HG03342 (cell line): ENCODE results near the gene UNC13C.

Experiments
- ATAC-seq: cut with Tn5 transposase; IDR thresholded peaks from one replicate; pipeline ENCODE4 v1.9.1; 2021; ENCODE audit warnings: mild to moderate bottlenecking, moderate library complexity; ENCODE audit not compliant: unreplicated experiment

Gene UNC13C

GRCh38 chr15:54289590-54290136, 311.4 kb downstream of the UNC13C start:
- ATAC-seq, result peak; percentile 64

- ATAC-seq, result no peak
Measured at GRCh38 chr15:54298396-54298795, 320.2 kb downstream of the UNC13C start.

GRCh38 chr15:54304321-54304720, 326.1 kb downstream of the UNC13C start:
- no peak for ATAC-seq

DNA sequence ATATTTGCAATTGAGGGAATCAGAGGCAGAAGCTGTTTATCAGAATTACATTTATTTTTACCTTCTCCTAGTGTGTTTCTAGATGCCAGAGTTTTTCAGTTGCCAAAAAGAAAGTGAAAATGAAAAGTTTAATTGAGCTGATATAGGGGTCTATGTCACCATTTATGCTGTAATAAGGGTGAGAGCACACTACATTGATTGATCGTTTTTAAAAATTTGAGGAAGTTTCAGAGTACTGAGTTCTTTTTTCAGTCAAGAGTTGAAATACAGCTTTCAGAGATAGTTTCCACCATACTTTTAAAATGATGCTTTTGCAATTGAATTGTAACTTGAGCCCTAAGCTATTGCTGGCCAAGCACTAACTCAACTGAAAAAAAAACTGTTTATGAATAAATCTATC, 326.9 kb downstream of the UNC13C start:
- ATAC-seq, result no peak

- no peak for ATAC-seq
Measured at GRCh38 chr15:54307252-54307902, 329.1 kb downstream of the UNC13C start.

DNA sequence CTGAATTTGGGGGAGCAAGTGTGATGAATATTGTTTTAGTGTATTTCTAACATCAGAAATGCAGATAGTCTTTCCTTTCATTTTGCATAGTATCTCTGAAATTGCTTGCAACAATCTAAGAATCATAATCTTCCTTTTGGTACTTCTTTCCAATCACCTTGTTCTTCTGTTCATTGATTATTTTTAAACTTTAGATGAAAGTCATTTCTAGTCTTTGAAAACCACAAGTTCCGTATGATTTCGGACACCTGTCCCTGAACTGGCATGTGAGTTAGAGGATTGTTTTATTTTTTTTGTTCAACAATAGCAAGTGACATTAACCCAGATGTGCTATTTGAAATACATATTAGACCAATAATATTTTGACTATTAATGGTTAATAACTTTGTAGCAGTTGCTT, 329.7 kb downstream of the UNC13C start:
- ATAC-seq, result no peak

DNA sequence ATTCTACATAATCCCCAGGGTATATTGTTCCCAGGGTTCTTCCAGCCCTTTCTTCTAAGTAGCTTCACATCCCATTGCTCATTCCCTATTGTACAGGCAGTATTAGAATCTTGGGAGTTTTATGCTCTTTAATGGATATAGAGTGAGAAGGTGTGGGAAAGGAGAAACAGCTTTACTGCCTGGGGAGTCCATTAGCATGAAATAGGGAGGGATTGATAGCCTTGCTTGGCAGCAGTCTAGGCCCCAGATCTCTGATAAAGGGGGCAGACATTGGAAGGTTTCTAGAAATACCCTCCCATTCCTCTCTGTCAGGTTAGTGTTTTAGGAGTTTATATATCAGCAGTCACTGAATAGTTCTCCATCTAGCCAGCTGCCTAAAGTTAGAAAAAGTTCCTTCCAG, 334.3 kb downstream of the UNC13C start:
- ATAC-seq, result no peak

- ATAC-seq, result no peak
Measured at GRCh38 chr15:54321426-54321825, 343.2 kb downstream of the UNC13C start.

DNA sequence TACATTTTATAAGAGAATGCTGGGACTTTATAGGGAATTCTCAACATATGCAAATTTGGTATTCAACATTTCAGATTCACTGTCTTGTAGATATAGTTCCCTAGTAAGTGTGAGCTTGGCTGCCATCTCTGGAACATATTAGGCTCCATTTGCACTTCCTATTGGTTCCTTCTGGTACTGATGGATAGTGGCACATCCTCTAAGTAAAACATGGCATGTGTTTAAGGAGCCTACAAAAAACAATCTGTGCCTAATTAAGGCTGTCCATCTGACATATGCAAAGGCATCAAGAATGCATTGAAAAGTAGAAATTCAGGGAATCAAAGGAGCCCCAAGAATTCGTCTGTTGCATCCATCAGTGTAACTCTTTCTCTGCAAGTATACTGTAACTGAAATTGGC, 344.1 kb downstream of the UNC13C start:
- no peak for ATAC-seq

DNA sequence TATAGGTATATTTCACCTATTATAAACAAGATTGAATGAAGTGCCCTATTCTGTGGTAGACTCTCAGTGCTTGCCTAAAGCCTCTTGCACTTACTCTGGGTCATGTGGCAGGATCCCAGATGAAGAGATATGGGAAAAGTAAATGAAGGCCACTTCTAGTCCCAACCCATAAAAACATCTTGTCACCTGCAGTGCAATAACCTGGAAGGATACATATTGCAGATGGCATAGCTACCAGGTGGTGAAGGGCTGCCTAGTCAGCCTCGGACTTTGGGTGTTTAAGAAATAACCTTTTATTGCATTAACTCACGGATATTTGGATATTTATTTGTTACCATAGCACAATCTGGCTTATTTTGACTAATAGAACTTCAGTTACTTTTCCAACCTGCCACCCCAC, 367.1 kb downstream of the UNC13C start:
- no peak for ATAC-seq

DNA sequence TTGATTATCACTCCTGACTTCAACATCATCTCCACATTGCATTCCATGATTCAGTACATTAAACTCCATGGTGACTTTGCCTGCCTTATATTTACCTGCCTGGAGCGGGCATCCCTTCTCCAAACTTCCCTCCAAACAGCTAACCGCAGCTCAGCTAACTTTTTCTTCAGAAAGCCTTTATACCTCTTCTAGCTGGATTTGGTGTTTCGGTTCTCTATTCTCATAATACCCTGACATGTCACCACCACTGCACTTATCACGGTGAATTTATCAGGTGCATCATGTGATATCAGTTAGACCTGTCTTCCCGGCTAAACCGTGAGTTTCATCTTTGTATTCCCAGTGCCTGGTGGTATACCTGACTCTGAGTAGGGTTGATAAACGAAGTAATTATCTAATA, 367.6 kb downstream of the UNC13C start:
- no peak for ATAC-seq

DNA sequence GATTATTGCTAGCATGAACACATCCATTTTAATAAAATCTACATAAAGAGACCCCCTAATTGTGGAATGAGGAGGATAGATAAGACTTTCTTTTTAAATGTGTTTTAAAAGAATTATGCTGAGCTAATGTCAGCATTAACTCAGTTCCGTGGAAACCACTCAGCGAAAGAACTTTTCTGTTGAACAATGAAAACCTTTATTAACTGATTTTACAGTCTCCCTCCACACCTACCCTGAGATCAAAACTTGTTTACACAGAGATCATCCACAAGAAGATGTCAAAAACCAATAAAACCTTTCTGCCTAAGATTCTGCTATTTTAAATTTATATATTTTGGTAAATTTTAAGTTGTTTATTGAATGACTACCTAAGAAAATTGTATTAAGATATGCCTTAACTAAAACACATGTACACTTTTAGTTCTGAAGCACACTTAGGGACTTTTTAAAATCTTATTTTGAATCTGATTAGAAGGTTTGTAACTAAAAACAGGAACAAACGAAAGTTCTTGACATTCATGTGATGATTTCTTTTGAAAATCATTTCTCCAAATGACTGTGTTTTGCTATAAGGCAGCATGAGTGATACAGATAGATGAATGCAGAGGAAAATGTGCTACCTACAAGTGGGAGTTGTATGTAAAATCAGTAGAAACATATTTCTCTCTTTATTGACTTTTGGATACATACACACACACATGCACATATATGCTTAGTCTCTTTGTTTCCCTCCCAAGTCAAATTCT, 369.0 kb downstream of the UNC13C start:
- ATAC-seq, result no peak

DNA sequence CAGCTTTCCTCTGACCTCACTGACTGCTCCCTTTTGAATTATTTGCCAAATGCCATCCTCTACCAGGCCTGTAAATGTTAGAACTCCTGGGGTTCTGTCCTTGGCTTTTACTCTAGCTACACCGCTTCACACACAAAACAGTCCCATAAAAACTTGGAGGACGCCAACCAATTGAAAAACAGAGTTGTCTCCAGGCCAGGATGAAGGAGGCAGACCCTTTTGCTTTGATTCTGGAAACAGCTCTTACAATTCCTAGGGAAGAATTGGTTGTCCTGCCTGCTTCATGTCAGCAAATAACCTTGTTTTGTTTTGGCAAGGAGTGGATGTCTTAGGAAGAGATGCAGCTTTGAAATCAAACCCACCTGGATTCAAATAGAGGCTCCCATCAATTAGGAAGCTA, 375.5 kb downstream of the UNC13C start:
- no peak for ATAC-seq

DNA sequence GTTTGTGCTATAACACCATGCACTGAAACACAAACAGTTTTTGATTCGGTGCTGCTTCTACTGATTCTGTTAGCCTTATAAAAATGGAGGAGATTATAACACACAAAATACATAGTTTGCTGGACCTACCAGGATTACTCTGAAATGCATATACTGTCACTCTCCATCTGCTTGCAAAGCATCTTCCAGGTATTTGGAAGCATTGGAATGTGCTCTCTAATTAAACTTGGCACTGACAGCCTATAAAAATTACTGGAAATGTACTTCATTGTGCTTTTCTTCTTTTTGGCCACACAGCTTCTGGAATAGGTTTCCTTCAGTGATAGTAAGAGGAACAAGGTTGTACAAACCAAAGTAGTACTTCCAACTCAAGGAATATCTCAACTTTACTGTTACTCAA, 376.1 kb downstream of the UNC13C start:
- no peak for ATAC-seq

GRCh38 chr15:54364961-54365360, 386.7 kb downstream of the UNC13C start:
- ATAC-seq, result no peak

DNA sequence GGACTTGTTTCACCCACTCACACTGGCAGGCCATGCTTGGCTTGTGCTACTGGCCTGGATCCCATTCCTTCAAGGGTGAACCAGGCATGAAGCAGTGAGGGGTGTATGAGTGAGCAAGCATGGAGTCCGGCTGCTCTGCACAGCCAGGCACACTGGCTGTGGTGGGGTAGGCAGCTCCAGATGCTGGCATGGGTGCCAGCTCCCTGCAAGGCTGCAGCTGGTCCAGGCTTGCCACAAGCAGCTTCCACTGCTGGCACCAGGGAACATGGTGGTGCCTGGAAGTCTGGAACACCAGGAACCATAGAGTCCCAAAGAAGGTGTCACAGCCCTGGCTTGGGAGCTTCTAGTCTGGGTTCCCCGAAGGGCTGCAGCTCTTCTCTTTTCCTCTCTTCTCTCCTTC, 395.1 kb downstream of the UNC13C start:
- ATAC-seq, result no peak

DNA sequence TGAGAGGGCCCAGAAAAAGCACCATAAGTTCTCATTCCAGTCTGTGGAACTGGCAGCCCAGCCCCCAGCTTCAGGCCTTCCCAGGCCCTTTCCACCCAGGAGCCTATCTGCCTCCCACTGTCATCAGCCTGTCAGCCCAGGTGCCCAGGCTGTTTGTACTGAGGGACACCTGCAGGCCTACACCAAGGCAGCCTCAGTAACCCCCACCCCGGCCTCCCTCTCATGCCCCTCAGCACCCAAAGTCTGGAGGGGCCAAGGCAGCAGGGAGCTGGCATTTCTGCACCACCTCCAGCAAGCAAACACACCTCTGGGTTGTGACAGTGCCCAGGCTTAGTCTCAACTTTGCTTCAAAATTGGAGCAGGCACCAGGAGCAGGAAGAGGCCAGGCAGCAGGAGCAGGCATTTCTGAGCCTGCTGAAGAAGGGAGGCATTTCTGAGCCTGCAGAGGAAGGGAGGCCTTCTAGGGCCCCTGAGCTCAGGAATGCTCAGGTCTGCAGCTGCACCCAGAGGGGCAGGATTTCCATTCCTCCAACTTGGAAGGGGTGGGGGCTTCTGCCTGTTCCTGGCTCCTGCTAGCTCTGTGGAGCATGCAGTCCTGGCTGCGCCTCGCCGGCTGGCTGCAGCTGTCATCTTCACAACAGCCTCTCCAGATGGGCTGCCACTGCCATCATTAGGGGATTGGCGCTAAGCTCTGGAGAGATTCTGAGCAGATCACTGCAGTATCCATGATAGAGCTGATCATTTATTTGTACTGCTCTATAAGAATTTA, 396.1 kb downstream of the UNC13C start:
- no peak for ATAC-seq

- no peak for ATAC-seq
Measured at GRCh38 chr15:54387799-54388198, 409.6 kb downstream of the UNC13C start.

GRCh38 chr15:54388746-54389145, 410.5 kb downstream of the UNC13C start:
- no peak for ATAC-seq

GRCh38 chr15:54410481-54410880, 432.2 kb downstream of the UNC13C start:
- no peak for ATAC-seq

GRCh38 chr15:54424171-54424570, 445.9 kb downstream of the UNC13C start:
- ATAC-seq, result no peak

GRCh38 chr15:54428596-54428995, 450.4 kb downstream of the UNC13C start:
- no peak for ATAC-seq
